Suppressor macrophage treated with lipopolysaccharide for 1 hour (primary cell): Measurements from ENCODE around the gene BMP6.

ENCODE experiments used
- DNase-seq, 3 donors: peaks; one replicate each; pipeline ENCODE4 v3.0.0-alpha.2; 2020 to 2022

The BMP6 gene

DNA sequence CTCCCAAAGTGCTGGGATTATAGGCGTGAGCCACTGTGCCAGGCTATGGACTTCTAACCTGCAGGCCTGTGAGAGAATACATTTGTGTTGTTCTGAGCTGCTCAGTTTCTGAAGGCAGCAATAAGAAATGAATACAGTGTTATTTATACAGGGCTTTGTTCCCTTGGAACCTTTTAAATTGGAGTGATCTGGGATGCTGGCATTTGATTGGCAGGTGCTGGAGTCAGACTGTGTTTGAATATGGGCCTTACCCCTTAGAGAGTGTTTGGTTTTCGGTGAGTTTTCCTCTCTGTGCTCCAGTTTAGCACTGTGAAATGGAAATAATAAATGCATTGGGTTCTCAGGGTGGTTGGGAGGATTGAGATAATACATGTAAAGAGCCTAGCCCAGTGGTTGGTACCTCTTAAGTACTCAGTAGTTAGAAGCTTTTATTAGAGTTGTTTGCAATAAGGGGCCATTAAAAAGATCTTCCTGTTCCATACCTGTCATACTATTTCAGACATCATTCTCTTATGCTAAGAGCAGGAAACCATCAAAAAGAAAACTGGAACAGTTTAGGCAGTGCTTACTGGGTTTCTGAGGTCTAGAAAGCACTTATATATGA is 22.1 kb downstream of the BMP6 start:
- no peak for DNase-seq

DNA sequence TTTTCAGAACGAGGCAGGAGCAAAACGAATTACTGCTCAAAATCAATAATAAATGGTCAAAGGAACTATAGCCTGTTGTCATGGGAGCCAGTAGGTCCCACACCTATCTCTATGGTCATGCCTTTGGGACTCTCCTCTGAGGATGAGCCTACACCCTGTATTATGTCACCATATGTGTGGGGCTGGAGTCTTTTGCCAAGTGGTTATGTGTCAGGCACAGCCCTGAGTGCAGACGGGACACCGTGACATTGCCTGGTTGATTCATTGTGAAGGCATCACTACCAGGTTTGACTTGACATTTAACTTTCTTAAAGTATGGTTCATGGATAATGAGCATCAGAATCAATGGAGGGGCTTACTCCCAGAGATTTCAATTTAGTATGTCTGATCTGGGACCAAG is 23.6 kb downstream of the BMP6 start:
- peak in 1 of 3 donors; percentile 5 for DNase-seq

DNA sequence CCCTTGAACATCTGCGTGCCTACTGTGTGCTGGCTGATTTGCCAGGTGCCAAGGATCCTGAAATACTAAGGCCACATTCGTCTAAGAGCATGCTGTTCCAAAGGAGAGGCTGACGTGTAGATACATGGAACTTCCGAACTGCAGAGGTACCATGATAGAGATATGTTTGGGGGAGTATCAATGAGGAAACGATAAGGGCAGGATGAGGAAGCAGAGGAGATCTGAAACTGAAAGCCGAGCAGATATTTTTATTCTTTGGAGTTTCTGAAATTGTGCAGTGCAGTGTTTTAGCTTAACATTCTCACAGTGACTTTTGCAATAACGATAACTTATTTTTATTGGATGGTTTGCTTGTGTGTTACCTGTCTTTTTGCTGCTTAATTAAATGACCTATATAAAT is 24.3 kb downstream of the BMP6 start:
- DNase-seq, result peak; percentile 30 to 56 (median 35)

DNA sequence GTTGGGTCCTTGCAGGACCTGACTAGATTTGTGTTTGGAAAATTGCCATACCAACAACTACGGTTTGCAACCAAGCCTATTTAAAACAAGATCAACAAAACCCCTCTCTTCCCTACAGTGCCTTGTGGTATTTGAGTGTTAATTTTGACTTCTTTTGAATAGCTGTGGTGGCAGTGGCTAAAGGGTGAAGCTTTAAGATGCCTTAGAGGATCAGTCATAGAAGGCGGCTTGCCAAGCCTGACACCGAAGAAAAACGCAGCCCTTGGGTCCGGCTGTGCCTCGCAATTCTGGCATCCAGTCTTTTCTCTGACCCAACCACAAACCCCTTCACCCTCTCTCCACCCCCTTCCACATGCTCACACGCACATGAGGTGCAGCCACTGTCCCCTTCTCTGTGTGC is 32.6 kb downstream of the BMP6 start:
- no peak for DNase-seq

DNA sequence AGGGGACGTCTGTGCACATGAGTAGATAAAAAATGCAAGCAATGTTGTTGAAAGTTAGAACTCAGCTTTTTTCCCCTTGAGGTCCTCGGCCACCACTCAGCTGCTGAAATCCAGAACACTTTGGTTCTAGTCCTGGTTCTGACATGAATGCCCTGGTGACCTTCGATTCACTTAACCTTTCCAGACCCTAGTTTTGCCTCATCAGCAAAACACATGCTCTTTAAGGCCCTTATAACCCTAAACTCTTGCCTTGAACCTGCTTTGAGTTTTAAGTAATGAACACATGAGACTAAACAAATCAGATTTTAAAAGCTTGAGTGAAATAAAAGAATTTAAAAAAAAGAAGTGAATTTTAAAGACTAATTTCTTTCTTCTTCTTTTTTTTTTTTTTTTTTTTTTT is 33.4 kb downstream of the BMP6 start:
- DNase-seq, result no peak

DNA sequence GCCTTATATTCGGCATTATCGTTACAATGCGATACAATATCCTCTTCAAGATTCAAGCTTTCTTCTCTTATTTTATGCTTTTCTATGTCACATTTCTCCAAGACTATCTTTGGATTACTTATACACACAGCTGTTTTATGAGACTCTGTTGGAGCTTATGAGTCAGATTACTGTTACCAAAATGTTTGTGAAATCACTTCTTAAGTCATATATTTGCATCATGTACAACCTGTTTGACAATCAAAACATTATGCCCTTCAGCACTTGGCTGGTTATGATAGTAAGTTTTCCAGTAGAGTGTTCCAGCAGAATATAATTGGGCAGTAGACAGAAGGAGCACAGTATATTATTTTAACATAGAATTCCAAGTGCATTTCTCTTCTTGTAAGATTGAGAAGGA is 35.2 kb downstream of the BMP6 start:
- no peak for DNase-seq

DNA sequence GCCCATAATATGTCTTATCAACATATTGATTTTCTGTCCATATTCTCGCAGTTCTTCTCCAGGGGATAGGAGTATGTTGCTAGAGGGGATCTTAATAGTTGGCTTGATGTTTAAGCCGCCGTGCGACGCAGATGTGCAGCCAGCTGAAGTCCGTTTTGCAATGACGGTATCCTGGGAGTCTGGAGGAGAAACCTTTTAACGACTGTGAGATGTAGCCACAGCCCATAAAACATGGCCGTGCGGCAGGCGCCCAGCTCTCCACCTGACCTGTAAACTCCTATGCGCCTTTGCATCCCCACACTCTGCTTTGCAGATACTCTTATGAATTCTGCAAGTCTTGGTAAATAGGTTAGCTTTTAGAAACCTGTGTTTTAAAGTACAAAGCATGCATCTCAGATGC is 36.9 kb downstream of the BMP6 start:
- no peak for DNase-seq

DNA sequence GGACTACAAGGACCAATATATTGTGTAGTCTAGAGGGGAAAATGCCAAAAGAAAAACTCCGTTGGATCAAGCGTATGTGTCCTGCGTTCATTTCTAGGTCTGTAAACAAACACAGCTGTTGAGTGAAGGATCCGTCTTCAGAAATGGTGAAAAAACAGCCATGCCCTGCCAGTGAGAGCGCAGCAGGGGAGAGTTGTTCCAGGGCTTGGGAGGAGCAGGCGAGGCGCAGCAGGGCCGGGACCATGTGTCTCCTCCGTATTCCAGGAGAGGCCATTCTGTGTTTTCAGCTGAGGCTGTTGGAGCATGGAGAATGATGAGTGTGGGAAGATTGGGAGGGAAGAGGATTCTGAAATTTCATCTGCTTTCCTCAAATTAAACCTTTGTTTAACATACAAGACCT is 38.0 kb downstream of the BMP6 start:
- DNase-seq, result no peak

DNA sequence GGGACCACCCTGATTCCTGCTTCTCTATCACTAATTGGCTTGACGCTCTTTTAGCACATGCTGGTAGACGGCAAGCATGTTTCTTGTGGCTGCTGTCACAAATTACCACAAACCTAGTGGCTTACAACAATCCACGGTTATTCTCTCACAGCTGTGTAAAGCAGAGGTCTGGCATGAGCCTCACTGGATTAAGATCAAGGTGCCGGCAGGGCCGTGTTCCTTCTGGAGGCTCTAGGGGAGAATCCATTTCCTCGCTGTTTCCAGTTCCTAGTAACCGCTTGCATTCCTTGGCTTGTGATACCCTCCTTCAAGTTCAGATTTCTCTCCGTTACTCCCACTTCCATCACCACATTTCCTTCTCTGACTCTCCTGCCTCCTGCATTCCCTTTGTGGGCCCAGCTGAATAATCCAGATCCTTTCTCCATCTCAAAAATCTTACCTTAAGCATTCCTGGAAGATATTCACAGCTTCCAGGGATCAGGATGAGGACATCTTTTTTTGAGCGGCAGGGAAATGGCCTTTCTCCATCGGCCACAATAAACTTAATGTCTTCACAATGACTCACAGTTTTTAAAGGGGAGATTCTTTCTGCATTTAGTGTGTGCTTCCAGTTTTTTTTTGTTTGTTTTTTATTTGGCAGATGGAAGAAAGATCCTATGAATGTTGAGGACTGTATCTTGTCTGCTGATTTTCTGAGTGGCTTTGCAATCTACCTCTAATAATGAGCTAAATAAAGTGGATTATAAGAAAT is 39.9 kb downstream of the BMP6 start:
- no peak for DNase-seq

DNA sequence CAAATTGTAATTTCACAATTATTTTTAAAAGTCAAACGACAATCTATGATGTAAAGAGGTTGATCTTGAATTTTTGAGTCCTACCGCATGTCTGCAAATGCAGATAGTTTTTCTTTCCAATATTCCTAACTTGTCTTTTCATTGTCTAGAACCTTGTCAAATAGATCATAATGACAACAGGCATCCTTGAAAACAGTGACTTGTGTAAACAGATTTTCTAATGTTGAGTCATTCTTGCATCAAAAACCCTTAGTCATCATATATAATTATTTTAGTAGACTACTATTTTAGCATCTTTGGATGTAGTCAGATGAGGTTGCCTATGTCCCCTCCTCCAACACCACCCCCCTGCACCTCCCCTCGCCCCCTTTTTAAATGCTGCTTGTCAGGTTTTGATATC is 43.8 kb downstream of the BMP6 start:
- no peak for DNase-seq

DNA sequence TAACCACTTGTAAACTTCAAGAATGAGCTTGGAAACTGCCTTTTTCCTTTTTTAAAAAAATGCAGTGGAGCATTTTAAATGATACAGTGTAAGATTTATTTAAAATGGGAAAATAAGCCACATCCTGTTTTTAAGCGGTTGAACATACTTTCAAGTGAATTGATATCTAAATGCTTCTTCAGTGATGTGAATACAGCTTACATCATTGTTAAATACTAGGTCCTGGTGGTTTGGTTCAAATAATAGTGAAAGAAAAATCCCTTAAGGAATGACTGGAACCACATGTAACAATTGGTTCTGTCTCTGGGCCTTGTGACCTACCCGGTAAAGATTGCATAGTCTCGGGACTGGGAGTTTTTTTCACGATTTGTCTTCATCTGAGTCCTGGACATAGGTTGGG is 44.2 kb downstream of the BMP6 start:
- no peak for DNase-seq

DNA sequence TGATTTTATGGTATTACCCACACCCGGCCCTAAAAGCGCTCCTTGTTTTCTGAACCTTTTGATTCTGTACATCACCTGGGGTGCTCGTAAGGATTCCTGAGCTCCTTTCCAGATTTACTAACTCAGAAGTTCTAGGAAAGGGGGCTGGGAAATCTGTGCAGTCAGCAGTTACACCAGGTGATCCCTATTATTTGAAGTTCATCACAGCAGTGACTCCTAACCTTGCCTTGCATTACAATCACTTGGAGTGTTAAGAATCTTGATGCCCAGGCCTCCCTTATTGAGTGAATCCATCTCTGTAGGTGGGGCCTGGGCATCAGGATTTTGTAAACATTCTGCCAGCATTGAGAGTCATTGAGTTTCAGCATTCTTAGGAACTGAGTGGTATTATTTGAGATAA is 44.7 kb downstream of the BMP6 start:
- no peak for DNase-seq

DNA sequence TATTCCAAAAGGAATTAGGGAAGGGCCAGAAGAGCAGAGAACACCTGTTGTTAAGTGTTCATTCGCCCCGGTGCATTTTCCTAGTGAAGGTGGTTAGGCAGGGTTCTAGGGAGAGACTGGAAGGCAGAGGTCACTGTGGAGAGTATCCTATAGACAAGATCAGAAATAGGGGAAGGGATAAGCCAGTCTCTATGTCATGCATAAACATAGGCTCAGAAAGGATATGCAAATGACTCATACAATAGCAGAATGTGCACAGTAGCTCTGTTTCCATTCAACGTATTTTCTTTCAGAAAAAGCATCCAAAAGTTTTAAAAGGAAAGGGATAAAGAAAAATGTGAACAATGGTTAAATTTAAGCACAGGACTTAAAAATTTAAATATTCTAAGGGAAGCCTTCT is 47.4 kb downstream of the BMP6 start:
- DNase-seq, result no peak

DNA sequence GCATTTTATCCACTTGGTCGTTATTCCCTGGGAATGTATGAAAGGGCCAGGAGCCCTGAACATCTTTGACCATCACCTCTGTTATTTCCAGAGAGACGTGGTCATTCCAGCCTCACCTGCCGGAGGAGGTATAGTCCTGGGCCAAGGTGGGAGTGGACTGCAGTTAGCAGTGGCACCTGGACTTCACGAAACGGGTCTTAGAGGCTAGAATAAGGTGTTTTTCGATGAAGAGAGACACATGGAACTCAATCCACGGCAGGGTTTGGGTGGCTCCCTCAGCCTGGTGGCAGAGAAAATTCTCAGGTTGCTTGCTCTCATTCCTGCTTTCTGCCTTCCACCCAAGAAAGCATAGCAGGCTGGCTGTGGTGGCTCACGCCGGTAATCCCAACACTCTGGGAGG is 48.0 kb downstream of the BMP6 start:
- no peak for DNase-seq

DNA sequence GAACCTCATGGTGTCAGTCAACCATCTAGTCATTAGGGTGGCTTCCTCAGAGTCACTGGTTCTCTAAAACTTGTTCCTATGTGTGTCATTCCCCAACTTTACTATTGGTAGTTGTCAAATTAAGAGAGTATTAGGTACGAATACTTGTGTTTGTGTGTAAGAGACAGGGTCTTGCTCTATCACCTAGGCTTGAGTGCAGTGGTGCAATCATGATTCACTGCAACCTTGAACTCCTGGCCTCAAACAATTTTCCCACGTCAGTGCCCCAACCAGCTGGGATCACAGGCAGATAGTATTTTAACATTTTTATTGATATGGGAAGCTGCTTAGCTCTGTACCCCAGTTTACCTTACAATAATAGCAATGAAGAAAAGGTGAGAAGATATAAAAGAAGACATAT is 50.6 kb downstream of the BMP6 start:
- no peak for DNase-seq

DNA sequence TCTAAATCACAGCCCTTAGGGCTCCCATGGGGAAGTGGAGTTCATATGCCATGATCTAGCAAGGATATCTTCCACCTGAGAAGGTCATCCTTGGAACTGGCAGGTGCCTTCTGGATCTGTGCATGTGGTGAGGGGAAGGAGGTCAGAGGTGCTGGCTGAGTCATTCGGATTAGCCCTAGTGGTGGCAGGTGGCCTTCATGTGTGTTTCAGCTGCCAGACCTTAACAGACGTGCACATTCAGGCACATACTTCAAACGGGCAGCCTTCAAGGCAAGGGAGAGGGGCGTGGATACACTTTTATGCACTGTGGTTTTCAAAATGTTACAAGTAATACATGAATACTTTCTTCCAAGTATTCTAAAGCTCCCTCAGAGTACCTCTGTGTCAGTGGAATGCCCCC is 51.2 kb downstream of the BMP6 start:
- no peak for DNase-seq

DNA sequence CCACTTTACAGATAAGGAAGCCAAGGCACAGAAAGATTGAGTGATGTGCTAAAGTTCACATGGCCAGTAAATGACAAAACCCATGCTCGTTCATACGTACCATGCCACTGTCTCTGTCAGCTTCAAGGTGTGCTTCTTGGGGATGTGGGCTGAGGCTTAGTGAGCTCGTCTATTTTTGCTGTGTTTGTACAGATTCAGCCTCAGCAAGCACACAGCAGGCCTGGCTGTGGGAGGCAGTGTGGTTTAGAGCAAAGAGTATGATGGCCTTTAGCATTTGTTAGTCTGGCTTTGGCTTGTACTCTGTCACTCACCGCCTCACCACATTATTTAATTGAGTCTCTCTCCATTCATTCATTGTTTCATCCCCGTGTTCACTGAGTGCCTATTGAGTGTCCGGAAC is 55.3 kb downstream of the BMP6 start:
- DNase-seq, result no peak

DNA sequence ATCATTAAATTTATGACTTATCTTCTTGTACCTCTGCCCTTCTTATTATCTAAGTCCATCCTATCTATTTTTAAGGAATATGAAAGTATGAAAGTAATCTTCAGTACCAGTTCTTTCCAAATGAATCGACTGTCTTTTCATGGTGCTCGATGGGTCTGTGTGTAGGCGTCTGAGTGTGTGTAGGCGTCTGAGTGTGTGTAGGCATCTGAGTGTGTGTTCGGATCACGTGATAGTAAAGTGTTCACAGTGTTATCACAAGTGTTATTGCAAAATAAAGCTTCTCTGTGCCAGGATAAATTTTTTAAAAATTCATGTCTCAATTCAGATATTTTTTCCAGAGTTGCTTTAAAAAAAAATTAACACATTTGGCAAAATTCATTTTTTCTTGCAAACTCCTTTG is 58.3 kb downstream of the BMP6 start:
- no peak for DNase-seq

DNA sequence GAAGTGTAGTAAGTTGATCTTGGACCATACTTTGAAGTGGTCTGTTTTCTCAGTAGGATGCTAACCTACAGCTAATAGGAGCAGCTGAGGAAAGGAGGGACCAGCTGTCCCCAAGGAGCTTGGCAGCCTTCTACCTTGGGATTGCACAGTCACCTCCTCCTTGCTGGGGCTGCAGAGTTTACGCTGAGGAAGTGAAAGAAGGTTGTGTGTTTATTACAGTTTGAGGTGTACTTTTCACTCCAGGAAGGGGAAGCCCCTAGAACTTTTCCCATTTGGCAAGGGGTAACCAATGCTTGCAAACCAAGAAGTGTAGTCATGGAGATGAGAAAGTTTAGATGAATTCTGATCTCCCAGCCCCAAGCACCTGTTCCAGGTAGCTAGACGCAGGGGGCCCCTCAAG is 58.8 kb downstream of the BMP6 start:
- DNase-seq, result no peak

DNA sequence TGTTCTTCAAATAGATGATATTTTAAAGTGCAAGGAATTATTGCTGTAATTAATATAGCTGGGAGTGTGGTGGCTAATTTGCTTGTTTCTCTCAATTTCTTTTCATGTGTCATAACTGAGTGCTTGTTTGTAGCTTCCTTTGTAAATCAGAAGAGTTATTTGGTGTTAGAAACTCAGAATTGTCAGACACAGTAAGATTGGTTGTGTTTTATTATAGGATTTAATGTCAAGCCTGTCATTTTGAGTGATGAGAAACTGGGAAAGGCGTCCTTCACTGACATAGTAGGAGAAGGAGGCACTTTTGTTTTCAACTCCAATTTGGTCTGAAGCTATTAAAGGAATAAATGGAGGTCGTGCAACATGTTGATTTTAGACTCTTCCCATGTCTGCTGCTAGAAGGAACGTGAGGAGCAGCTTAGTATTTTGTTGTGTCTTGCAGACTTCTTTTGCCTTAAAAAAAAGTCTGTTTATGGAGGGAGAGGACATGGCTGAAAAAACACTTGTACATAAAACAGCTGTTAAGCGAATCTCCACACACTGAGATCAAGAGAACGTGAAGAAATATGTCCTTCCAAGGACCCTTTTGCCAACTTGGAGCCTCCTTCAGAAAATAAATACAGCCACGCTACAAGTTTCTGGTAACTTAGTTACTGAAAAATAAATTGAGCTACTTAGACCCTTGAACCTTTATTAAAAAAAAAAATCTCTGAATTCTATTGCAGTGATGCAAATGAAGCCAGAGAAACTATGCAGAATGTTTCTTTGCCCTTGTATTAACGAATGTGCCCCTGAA is 59.5 kb downstream of the BMP6 start:
- no peak for DNase-seq

DNA sequence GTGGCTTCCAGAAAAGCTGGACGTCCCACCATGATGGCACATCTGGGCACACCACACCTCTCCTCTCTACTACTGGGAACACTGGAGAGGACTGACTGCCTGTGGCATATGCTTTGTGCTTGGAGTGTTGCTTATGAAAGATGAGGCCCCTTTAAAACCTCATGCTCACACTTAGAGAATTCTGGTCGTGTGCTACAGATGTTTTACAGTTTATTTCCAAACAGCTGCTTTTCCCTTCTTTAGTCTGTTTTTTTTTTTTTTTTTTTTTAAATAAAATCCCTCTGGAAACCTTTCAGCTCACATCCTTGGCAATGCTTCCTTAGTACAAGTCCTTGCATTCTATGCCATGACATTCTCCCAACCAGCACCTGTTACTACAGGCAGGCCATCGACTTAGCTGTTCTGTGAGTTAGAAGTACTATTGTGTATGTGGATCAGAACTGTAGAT is 60.3 kb downstream of the BMP6 start:
- no peak for DNase-seq

DNA sequence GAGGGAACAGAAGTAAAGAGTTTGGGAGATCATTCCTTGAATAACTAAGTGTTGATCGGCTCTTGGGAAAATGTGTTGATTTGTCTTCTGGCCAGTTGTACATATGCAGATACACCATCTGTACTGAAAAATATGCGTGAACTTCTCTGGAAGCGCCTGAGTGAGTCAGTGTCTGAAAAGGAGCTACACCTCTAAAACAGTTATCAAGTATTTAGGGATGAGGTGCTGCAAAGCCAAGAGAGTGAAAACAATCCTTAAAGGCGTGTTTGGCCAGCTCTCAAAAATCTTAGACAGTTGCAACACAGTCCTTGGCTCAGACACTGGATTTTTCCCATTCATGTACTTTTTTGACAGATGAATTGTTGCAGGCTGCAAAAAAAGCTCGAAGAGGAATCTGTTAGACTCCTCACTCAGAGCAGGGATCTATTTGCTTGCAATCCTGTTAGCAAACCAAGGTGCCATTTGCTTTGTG is 61.3 kb downstream of the BMP6 start:
- DNase-seq, result no peak

DNA sequence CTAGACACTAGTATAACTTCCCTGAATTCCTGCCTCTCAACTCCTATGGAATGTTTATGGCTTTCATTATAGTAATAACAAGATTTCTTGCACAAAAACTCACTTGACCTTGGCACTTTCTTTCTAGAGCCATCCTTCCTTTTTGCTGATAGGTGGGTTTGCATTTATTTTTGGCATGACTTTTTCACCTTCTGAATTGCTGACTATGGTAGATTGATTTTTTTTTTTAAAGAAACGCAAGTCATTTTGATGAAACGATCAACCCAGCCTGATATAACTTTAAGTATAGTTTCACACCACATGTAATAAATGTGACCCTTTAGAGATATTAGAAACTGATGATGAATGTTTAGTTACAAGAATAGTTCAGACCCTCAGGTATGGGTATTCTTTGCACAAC is 61.8 kb downstream of the BMP6 start:
- no peak for DNase-seq

DNA sequence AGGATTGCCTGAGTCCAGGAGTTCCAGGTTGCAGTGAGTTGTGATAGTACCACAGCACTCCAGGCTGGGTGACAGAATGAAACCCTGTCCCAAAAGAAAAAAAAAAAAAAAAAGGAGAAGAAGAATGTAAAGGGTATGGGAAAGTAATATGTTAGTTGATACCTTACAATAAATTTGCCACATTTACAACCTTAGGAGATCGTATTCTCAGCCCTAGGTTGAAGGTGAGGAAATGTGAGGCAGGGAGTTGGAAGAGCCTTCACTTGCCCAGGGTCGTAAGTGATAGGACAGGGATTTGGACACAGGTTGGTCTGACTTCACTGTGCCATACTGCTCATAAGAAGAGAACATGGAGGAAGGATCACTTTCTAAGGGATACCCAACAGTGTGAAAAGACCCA is 68.6 kb downstream of the BMP6 start:
- DNase-seq, result no peak
